GM19452 (cell line): ENCODE data around the gene VSIG1.

ENCODE experiments used
- ATAC-seq: cut with Tn5 transposase; IDR thresholded peaks from one replicate; pipeline ENCODE4 v1.9.1; 2021; ENCODE audit not compliant: unreplicated experiment

Gene VSIG1

GRCh38 chrX:108064001-108064400, 19.1 kb downstream of the VSIG1 start:
- no peak for ATAC-seq

- ATAC-seq: no peak
These were observed 19.7 kb downstream of the VSIG1 start for GRCh38 chrX:108064613-108065012.

- ATAC-seq: no peak
These were observed 23.3 kb downstream of the VSIG1 start for GRCh38 chrX:108068121-108068520.

GRCh38 chrX:108070891-108071290, 26.0 kb downstream of the VSIG1 start:
- no peak for ATAC-seq

GRCh38 chrX:108071578-108071977, 26.7 kb downstream of the VSIG1 start:
- no peak for ATAC-seq

- no peak for ATAC-seq
These were observed 27.9 kb downstream of the VSIG1 start for GRCh38 chrX:108072746-108073145.

- ATAC-seq: no peak
These were observed 36.2 kb downstream of the VSIG1 start for GRCh38 chrX:108081110-108081509.

- no peak for ATAC-seq
These were observed 42.9 kb downstream of the VSIG1 start for GRCh38 chrX:108087792-108088191.

GRCh38 chrX:108088511-108088910, 43.6 kb downstream of the VSIG1 start:
- ATAC-seq: no peak

GRCh38 chrX:108090491-108091263, 45.8 kb downstream of the VSIG1 start:
- peak; percentile 2 for ATAC-seq

- ATAC-seq: peak; percentile 95
These were observed 46.5 kb downstream of the VSIG1 start, which contains the start of the genes ATG4A and PSMD10 for GRCh38 chrX:108091264-108091877. Gene ATG4A, plus strand, starts transcription at chrX:108091778. Its CDS starts 49 bp downstream, at chrX:108091827. Gene PSMD10, minus strand, starts transcription at chrX:108091542. Its CDS starts 22 bp downstream, at chrX:108091520.

- peak; percentile 39 for ATAC-seq
These were observed 47.0 kb downstream of the VSIG1 start for GRCh38 chrX:108091878-108092291.

- no peak for ATAC-seq
These were observed 52.5 kb downstream of the VSIG1 start for GRCh38 chrX:108097380-108097779.

GRCh38 chrX:108105473-108105872, 60.6 kb downstream of the VSIG1 start:
- ATAC-seq: no peak

- no peak for ATAC-seq
These were observed 69.7 kb downstream of the VSIG1 start for GRCh38 chrX:108114541-108114940.

- ATAC-seq: no peak
These were observed 73.1 kb downstream of the VSIG1 start for GRCh38 chrX:108117988-108118387.

- ATAC-seq: no peak
These were observed 76.4 kb downstream of the VSIG1 start for GRCh38 chrX:108121291-108121690.

GRCh38 chrX:108122748-108123147, 77.9 kb downstream of the VSIG1 start:
- ATAC-seq: no peak

- no peak for ATAC-seq
These were observed 78.9 kb downstream of the VSIG1 start for GRCh38 chrX:108123591-108124366.

- no peak for ATAC-seq
These were observed 81.8 kb downstream of the VSIG1 start for GRCh38 chrX:108126661-108127060.

- no peak for ATAC-seq
These were observed 82.3 kb downstream of the VSIG1 start for GRCh38 chrX:108127152-108127551.
